Stimulated activated naive CD8-positive, alpha-beta T cell treated with anti-CD3 and anti-CD28 coated beads, Interleukin-15, amount 100 ng/mL, for 72 hours (primary cell): ENCODE results near the gene CENPC.

ENCODE experiments used
- ATAC-seq: fragments of 150-1000 bp; cut with Tn5 transposase; 2 replicates; pipeline ENCODE4 v1.10.0; 2021; ENCODE audit warnings: mild to moderate bottlenecking, moderate library complexity
- DNase-seq, 2 donors: peaks; one replicate each; pipeline ENCODE4 v3.0.0; 2021 to 2022
- H3K27ac Mint-ChIP-seq, 2 donors: one replicate each; pipeline ENCODE4 v1.8.0; 2022; ENCODE audit warnings: mild to moderate bottlenecking in 2 of 2, mixed read lengths in 2 of 2, moderate library complexity in 2 of 2
- H3K27me3 Mint-ChIP-seq: one replicate; pipeline ENCODE4 v1.8.0; 2022; ENCODE audit warnings: mixed read lengths
- H3K4me1 Mint-ChIP-seq: one replicate; pipeline ENCODE4 v1.8.0; 2022; ENCODE audit warnings: mild to moderate bottlenecking, mixed read lengths
- H3K4me3 Mint-ChIP-seq, 2 donors: one replicate each; pipeline ENCODE4 v1.8.0; 2022; ENCODE audit warnings: mild to moderate bottlenecking in 2 of 2, mixed read lengths in 2 of 2, moderate library complexity in 1 of 2
- H3K9me3 Mint-ChIP-seq, 2 donors: one replicate each; pipeline ENCODE4 v1.8.0; 2022; ENCODE audit warnings: mixed read lengths in 2 of 2

CENPC gene

DNA sequence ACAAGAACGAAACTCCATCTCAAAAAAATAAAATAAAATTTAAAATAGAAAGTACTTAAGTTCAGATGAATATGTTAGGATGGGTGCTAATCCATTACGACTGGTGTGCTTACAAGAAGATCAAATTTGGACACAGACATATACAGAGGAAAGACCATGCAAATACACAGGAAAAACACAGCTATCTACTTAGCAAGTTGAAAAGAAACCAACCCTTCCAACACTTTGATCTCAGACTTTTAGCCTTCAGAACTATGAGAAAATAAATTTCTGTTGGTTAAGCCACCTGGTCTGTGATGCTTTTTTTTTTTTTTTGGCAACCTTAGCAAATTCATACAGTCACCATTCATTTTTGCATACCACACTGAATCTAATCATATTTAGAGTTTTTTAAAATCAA, 116.5 kb downstream of the CENPC start:
- Mint-ChIP-seq H3K27me3 (no peaks in the 10 kb centered on the region), H3K9me3 (peaks cover 4 to 6% of the 10 kb centered on the region in 2 donors), H3K27ac (no peak overlapping the region), H3K4me3 (no peak overlapping the region), H3K4me1 (no peaks in the 10 kb centered on the region)
- DNase-seq (no peak), ATAC-seq (no peak)
